Lower leg skin (tissue), 4 donors: ENCODE measurements around the gene TBC1D22A. TPM values are rescaled to one million over a fixed set of nuclear protein-coding genes. Genes with fewer than 3 reads are reported as not detected.

ENCODE experiments used
- DNase-seq, 2 donors: peaks; one replicate each; pipeline ENCODE4 v3.0.0-alpha.2; 2019; ENCODE audit warnings: low spot score in 2 of 2
- H3K4me3 ChIP-seq: fragments of 200-600 bp; sonication (generic); 2 replicates; pipeline ENCODE4 v1.5.1; 2017; ENCODE audit warnings: mild to moderate bottlenecking, low read depth; ENCODE audit not compliant: poor library complexity, severe bottlenecking
- CTCF ChIP-seq, 3 donors: fragments of 450-650 bp; IDR thresholded peaks; one replicate each; pipeline ENCODE4 v1.5.1; 2016; ENCODE audit warnings: antibody characterized with exemption in 3 of 3, mild to moderate bottlenecking in 3 of 3, moderate library complexity in 2 of 3
- POLR2A ChIP-seq, 2 donors: fragments of 450-650 bp; IDR thresholded peaks; one replicate each; pipeline ENCODE4 v1.6.1; 2016 to 2017; ENCODE audit warnings: antibody characterized with exemption in 2 of 2, mild to moderate bottlenecking in 1 of 2, moderate library complexity in 1 of 2
- WGBS, 2 donors: methylation state at CpG; one replicate each; pipeline ENCODE4 v1.1.5; 2018; 5-methylcytosine and 5-hydroxymethylcytosine counted together
- intact Hi-C: fragments of 100-400 bp; cut with DNase I; formaldehyde crosslinking; loops from one replicate; pipeline ENCODE4 v1.15.0; 2023; ENCODE audit warnings: low total_unique reads
- total RNA-seq, 4 donors: library from RNA; depleted of rRNA; stranded (reverse); fragments of >200 nt; gene quantifications; one replicate each; pipeline ENCODE4 v1.1.0, GENCODE V29; 2016

The TBC1D22A gene
- total RNA-seq, 4 donors from 2014 or later = 21.8 to 32.3 (median 31.6) TPM

GRCh38 chr22:46881373-46882118, 119.1 kb downstream of the TBC1D22A start:
- DNase-seq = peak in 1 of 2 donors; percentile 76
- intact Hi-C loops = no loop called here
- no peak overlapping the region for H3K4me3 ChIP-seq
- TF ChIP-seq POLR2A (IDR thresholded peaks at IDR 0.05) = no peak
- no peak for TF ChIP-seq CTCF (IDR thresholded peaks at IDR 0.05)
- WGBS, 2 donors = 90 to 93% methylated on average over 11 of the region's 11 CpGs

- no peak for TF ChIP-seq CTCF (IDR thresholded peaks at IDR 0.05)
- no peak for TF ChIP-seq POLR2A (IDR thresholded peaks at IDR 0.05)
Observed at GRCh38 chr22:46883092-46883910, 120.9 kb downstream of the TBC1D22A start.

GRCh38 chr22:46884365-46884764, 121.9 kb downstream of the TBC1D22A start:
- WGBS, 2 donors = 90 to 96% methylated on average over 8 of the region's 8 CpGs
- intact Hi-C loops = no loop called here
- TF ChIP-seq CTCF (IDR thresholded peaks at IDR 0.05) (no peak), POLR2A (IDR thresholded peaks at IDR 0.05) (no peak)
- H3K4me3 ChIP-seq = no peak overlapping the region
- peak in 1 of 2 donors; percentile 79 for DNase-seq

More at GRCh38 chr22:46883092-46883910, 120.9 kb downstream of the TBC1D22A start:
- no peak overlapping the region for H3K4me3 ChIP-seq
- WGBS, 2 donors = 48 to 58% methylated on average over 12 of the region's 12 CpGs
- DNase-seq = peak in 1 of 2 donors; percentile 62
- intact Hi-C loops = no loop called here

GRCh38 chr22:46887978-46888377, 125.5 kb downstream of the TBC1D22A start:
- WGBS, 2 donors = 94 to 97% methylated on average over 11 of the region's 11 CpGs
- no peak overlapping the region for H3K4me3 ChIP-seq
- intact Hi-C loops = no loop called here
- DNase-seq = peak in 1 of 2 donors; percentile 56
- TF ChIP-seq POLR2A (IDR thresholded peaks at IDR 0.05) = no peak
- no peak for TF ChIP-seq CTCF (IDR thresholded peaks at IDR 0.05)

GRCh38 chr22:46890819-46891218, 128.4 kb downstream of the TBC1D22A start:
- intact Hi-C loops = no loop called here

More at GRCh38 chr22:46890819-46891218, 128.4 kb downstream of the TBC1D22A start:
- WGBS, 2 donors = 92 to 99% methylated on average over 10 of the region's 10 CpGs
- DNase-seq = peak in 1 of 2 donors; percentile 37
- TF ChIP-seq POLR2A (IDR thresholded peaks at IDR 0.05) = no peak
- no peak for TF ChIP-seq CTCF (IDR thresholded peaks at IDR 0.05)
- no peak overlapping the region for H3K4me3 ChIP-seq
